Large intestine (tissue), 3 donors: ENCODE measurements around the gene GBGT1. TPM values are rescaled to one million over a fixed set of nuclear protein-coding genes. Genes with fewer than 3 reads are reported as not detected.

Experiments
- DNase-seq, 2 donors: peaks; one replicate each; pipeline versions ENCODE4 v3.0.0 to v3.0.0-alpha.2; 2013
- H3K27ac ChIP-seq: one replicate; pipeline ENCODE4 v1.5.1; 2013; ENCODE audit warnings: low read length
- H3K27me3 ChIP-seq: 2 replicates; pipeline ENCODE4 v1.6.1; 2013; ENCODE audit warnings: low read length; ENCODE audit not compliant: control insufficient read depth, insufficient read depth
- H3K36me3 ChIP-seq: 2 replicates; pipeline ENCODE4 v1.6.1; 2013; ENCODE audit warnings: low read length; ENCODE audit not compliant: control insufficient read depth, insufficient read depth
- H3K4me1 ChIP-seq: one replicate; pipeline ENCODE4 v1.6.1; 2013; ENCODE audit warnings: low read length; ENCODE audit not compliant: control insufficient read depth, insufficient read depth
- H3K4me3 ChIP-seq: one replicate; pipeline ENCODE4 v1.5.1; 2013; ENCODE audit warnings: low read length
- H3K9me3 ChIP-seq: one replicate; pipeline ENCODE4 v1.6.1; 2013; ENCODE audit warnings: mild to moderate bottlenecking, low read depth, low read length, moderate library complexity; ENCODE audit not compliant: control insufficient read depth
- WGBS: methylation state at CpG from one replicate; pipeline ENCODE4 v1.1.5; 2013; ENCODE audit warnings: low lambda C conversion rate; ENCODE audit not compliant: insufficient coverage; 5-methylcytosine and 5-hydroxymethylcytosine counted together
- polyA plus RNA-seq: library from polyadenylated mRNA; unstranded; fragments of 120-200 nt; gene quantifications from one replicate; pipeline ENCODE4 v1.2.1, GENCODE V29; 2013

The GBGT1 gene
- polyA plus RNA-seq, 1 donor = 8.7 TPM

GRCh38 chr9:133144142-133144903, 19.4 kb downstream of the GBGT1 start:
- peaks cover 71% of the 10 kb centered on the region for H3K4me1 ChIP-seq
- WGBS = no CpG with 5 or more reads among the region's 52 CpGs
- H3K9me3 ChIP-seq = no peaks in the 10 kb centered on the region
- peak; percentile 85 to 87 for DNase-seq
- no peaks in the 10 kb centered on the region for H3K27me3 ChIP-seq
- H3K4me3 ChIP-seq = peak overlapping the region; percentile 33
- H3K27ac ChIP-seq = peak overlapping the region; percentile 57
- H3K36me3 ChIP-seq = peaks cover 12% of the 10 kb centered on the region

GRCh38 chr9:133143639-133144141, 20.0 kb downstream of the GBGT1 start:
- H3K4me1 ChIP-seq = peaks cover 76% of the 10 kb centered on the region
- no peak for DNase-seq
- no peaks in the 10 kb centered on the region for H3K9me3 ChIP-seq
- H3K4me3 ChIP-seq = peak overlapping the region; percentile 33
- no CpG with 5 or more reads among the region's 13 CpGs for WGBS
- peaks cover 12% of the 10 kb centered on the region for H3K36me3 ChIP-seq
- H3K27ac ChIP-seq = peak overlapping the region; percentile 71
- no peaks in the 10 kb centered on the region for H3K27me3 ChIP-seq

- Histone ChIP-seq H3K27ac (peak overlapping the region; percentile 71), H3K27me3 (no peaks in the 10 kb centered on the region), H3K9me3 (no peaks in the 10 kb centered on the region), H3K4me3 (no peak overlapping the region), H3K4me1 (peaks cover 76% of the 10 kb centered on the region), H3K36me3 (peaks cover 12% of the 10 kb centered on the region)
- DNase-seq = peak; percentile 56 to 59
- WGBS = no CpG with 5 or more reads among the region's 18 CpGs
Observed at GRCh38 chr9:133142684-133143622, 20.8 kb downstream of the GBGT1 start.

GRCh38 chr9:133141833-133142595, 21.7 kb downstream of the GBGT1 start:
- Histone ChIP-seq H3K27me3 (no peaks in the 10 kb centered on the region), H3K27ac (peak overlapping the region; percentile 71), H3K9me3 (no peaks in the 10 kb centered on the region), H3K36me3 (peaks cover 12% of the 10 kb centered on the region), H3K4me3 (no peak overlapping the region), H3K4me1 (peaks cover 66% of the 10 kb centered on the region)
- DNase-seq = peak; percentile 54 to 57
- no CpG with 5 or more reads among the region's 16 CpGs for WGBS

GRCh38 chr9:133140606-133141005, 23.1 kb downstream of the GBGT1 start:
- Histone ChIP-seq H3K36me3 (peaks cover 3% of the 10 kb centered on the region), H3K27me3 (no peaks in the 10 kb centered on the region), H3K9me3 (no peaks in the 10 kb centered on the region), H3K27ac (peak overlapping the region; percentile 71), H3K4me3 (no peak overlapping the region), H3K4me1 (peaks cover 66% of the 10 kb centered on the region)
- no peak for DNase-seq
- no CpG with 5 or more reads among the region's 14 CpGs for whole genome bisulfite sequencing

- no peaks in the 10 kb centered on the region for H3K9me3 ChIP-seq
- H3K27me3 ChIP-seq = no peaks in the 10 kb centered on the region
- H3K27ac ChIP-seq = peak overlapping the region; percentile 71
- no CpG with 5 or more reads among the region's 4 CpGs for whole genome bisulfite sequencing
- DNase-seq = peak; percentile 80 to 88
- no peaks in the 10 kb centered on the region for H3K36me3 ChIP-seq
- H3K4me3 ChIP-seq = no peak overlapping the region
- H3K4me1 ChIP-seq = peaks cover 69% of the 10 kb centered on the region
Observed at GRCh38 chr9:133140174-133140505, 23.6 kb downstream of the GBGT1 start.

- H3K27ac ChIP-seq = peak overlapping the region; percentile 61
- no peak overlapping the region for H3K4me3 ChIP-seq
- no CpG with 5 or more reads among the region's 24 CpGs for WGBS
Observed at GRCh38 chr9:133139246-133140173, 24.2 kb downstream of the GBGT1 start.

GRCh38 chr9:133137451-133138231, 26.1 kb downstream of the GBGT1 start:
- no CpG with 5 or more reads among the region's 16 CpGs for WGBS
- H3K27me3 ChIP-seq = no peaks in the 10 kb centered on the region
- H3K4me1 ChIP-seq = peaks cover 72% of the 10 kb centered on the region
- no peaks in the 10 kb centered on the region for H3K9me3 ChIP-seq
- no peak overlapping the region for H3K27ac ChIP-seq
- DNase-seq = no peak
- H3K36me3 ChIP-seq = no peaks in the 10 kb centered on the region
- no peak overlapping the region for H3K4me3 ChIP-seq

More at GRCh38 chr9:133139246-133140173, 24.2 kb downstream of the GBGT1 start:
- no peaks in the 10 kb centered on the region for H3K27me3 ChIP-seq
- no peaks in the 10 kb centered on the region for H3K9me3 ChIP-seq
- peaks cover 69% of the 10 kb centered on the region for H3K4me1 ChIP-seq
- no peaks in the 10 kb centered on the region for H3K36me3 ChIP-seq
- DNase-seq = peak in 1 of 2 donors; percentile 69
